Activated CD8-positive, alpha-beta memory T cell treated with anti-CD3 and anti-CD28 coated beads, Interleukin-2, amount 50 U/mL, for 24 hours (primary cell): Measurements from ENCODE around the gene KRT84.
"Not testable (repeated sequence)": the region's sequence is repeated elsewhere in the genome, so short reads cannot be mapped to it uniquely, and the experiment has no call there.

Source experiments
- DNase-seq: peaks from one replicate; pipeline ENCODE4 v3.0.0-alpha.2; 2020; ENCODE audit errors: extremely low read depth

Gene KRT84

GRCh38 chr12:52410589-52411248 is 25.3 kb upstream of the KRT84 start:
- not testable (repeated sequence) for DNase-seq

- DNase-seq: no peak
Measured at GRCh38 chr12:52407918-52408317, 22.5 kb upstream of the KRT84 start.

- no peak for DNase-seq
Measured at GRCh38 chr12:52405922-52406385, 20.5 kb upstream of the KRT84 start, which contains the start of gene KRT82. KRT82 (minus strand) TSS chr12:52406335; CDS start chr12:52406277, 58 bp downstream.

GRCh38 chr12:52404951-52405350 is 19.5 kb upstream of the KRT84 start:
- DNase-seq: no peak

GRCh38 chr12:52403561-52403960 is 18.1 kb upstream of the KRT84 start:
- DNase-seq: no peak

GRCh38 chr12:52402873-52403540 is 17.6 kb upstream of the KRT84 start:
- no peak for DNase-seq

- DNase-seq: no peak
Measured at GRCh38 chr12:52402377-52402776, 16.9 kb upstream of the KRT84 start.

- DNase-seq: no peak
Measured at GRCh38 chr12:52401926-52402325, 16.5 kb upstream of the KRT84 start.

GRCh38 chr12:52401526-52401925 is 16.1 kb upstream of the KRT84 start:
- no peak for DNase-seq

- DNase-seq: no peak
Measured at GRCh38 chr12:52400906-52401305, 15.5 kb upstream of the KRT84 start.

GRCh38 chr12:52399756-52400155 is 14.3 kb upstream of the KRT84 start:
- DNase-seq: no peak

- DNase-seq: no peak
Measured at GRCh38 chr12:52398176-52398575, 12.7 kb upstream of the KRT84 start.

- no peak for DNase-seq
Measured at GRCh38 chr12:52396656-52397055, 11.2 kb upstream of the KRT84 start.

- DNase-seq: no peak
Measured at GRCh38 chr12:52395761-52396434, 10.4 kb upstream of the KRT84 start.

GRCh38 chr12:52394836-52395405 is 9.5 kb upstream of the KRT84 start:
- no peak for DNase-seq

- no peak for DNase-seq
Measured at GRCh38 chr12:52392465-52393007, 7.1 kb upstream of the KRT84 start.

- DNase-seq: no peak
Measured at GRCh38 chr12:52391618-52392002, 6.2 kb upstream of the KRT84 start.

GRCh38 chr12:52390739-52391617 is 5.5 kb upstream of the KRT84 start:
- DNase-seq: no peak

GRCh38 chr12:52389313-52390207 is 4.1 kb upstream of the KRT84 start:
- no peak for DNase-seq

- no peak for DNase-seq
Measured at GRCh38 chr12:52387859-52388258, 2.4 kb upstream of the KRT84 start.
